HG03135 (cell line): ENCODE measurements around the gene ZNF532.

Source experiments
- ATAC-seq: cut with Tn5 transposase; IDR thresholded peaks from one replicate; pipeline ENCODE4 v1.9.1; 2021; ENCODE audit warnings: mild to moderate bottlenecking, moderate library complexity; ENCODE audit not compliant: unreplicated experiment

Gene ZNF532

GRCh38 chr18:59033359-59033758 is 168.7 kb downstream of the ZNF532 start:
- ATAC-seq = no peak

GRCh38 chr18:59033974-59034373 is 169.3 kb downstream of the ZNF532 start:
- no peak for ATAC-seq

- no peak for ATAC-seq
Observed at GRCh38 chr18:59035591-59035990, 170.9 kb downstream of the ZNF532 start.
